HG03354 (cell line): ENCODE measurements around the gene AANAT.
"Not testable (repeated sequence)": the region's sequence is repeated elsewhere in the genome, so short reads cannot be mapped to it uniquely, and the experiment has no call there.

Experiments
- ATAC-seq: cut with Tn5 transposase; IDR thresholded peaks from one replicate; pipeline ENCODE4 v1.9.1; 2021; ENCODE audit warnings: mild to moderate bottlenecking; ENCODE audit not compliant: unreplicated experiment, poor library complexity, severe bottlenecking

The AANAT gene

DNA sequence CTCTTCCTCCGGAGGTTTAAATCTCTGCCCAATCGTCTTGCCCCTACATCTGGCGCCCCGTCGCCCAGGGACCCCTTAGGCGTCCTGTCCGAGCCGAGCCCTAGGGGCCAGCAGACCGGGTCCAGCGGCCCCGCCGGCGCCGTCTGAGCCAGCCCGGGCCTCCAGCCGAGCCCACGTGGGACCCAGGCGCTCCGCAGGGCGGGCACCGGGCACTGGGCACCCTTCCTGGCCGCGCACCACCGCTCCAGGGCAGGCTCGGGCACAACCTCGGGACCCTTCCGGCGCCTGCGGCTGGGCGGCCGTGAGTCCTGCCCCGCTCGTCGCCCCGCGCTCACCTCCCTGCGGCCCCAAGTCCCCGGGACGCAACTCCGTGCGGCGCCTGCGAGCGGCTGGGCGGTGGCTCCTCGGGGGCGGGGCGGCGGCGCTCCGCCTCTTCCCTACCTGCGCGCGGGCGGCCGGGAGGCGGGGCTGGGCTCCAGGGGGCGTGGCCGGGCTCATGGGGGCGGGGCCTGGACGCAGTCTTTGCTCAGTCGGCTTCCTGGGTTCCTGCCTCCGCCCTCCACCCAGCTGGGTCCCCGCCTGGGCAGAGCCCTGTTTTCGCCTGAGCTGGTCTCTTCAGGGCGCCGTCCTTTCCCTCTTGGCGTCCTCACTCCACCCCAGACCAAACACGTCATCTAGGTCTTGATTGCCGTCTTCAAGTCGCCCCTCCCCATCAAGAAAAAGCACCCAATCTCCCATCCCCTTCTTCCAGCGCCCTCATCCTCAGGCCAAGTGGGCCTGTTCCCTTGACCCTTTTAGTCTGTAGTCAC, 33.8 kb downstream of the AANAT start, which contains the start of gene RHBDF2:
Gene RHBDF2, minus strand, starts transcription at position 406 of the 809 bp plus-strand sequence. CDS start 19,899 bp downstream, outside the sequence.
- ATAC-seq: peak; percentile 71

DNA sequence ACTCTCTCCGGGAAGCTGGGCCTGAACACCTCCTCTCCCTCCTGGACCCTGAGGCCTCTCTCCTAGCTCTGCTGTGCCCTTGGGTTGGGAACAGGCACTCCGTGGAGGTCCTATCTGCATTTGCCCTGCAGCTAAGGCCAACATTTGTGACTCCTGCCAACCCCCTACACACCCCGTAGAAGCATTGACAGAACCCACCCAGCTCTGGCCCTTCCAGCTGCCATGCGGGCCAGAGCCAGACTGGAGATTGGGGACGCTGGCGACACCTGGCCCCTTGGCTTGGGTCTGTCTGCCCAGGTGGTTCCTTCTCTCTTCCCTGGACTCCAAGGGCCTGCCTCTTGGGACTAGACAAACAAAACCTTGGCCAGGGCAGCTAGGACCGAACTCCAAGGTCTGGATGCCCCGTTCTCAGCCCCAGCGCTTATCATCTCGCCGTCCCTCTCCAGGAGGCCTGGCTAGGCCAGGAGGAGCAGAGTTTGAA, 34.5 kb downstream of the AANAT start:
- ATAC-seq: no peak

DNA sequence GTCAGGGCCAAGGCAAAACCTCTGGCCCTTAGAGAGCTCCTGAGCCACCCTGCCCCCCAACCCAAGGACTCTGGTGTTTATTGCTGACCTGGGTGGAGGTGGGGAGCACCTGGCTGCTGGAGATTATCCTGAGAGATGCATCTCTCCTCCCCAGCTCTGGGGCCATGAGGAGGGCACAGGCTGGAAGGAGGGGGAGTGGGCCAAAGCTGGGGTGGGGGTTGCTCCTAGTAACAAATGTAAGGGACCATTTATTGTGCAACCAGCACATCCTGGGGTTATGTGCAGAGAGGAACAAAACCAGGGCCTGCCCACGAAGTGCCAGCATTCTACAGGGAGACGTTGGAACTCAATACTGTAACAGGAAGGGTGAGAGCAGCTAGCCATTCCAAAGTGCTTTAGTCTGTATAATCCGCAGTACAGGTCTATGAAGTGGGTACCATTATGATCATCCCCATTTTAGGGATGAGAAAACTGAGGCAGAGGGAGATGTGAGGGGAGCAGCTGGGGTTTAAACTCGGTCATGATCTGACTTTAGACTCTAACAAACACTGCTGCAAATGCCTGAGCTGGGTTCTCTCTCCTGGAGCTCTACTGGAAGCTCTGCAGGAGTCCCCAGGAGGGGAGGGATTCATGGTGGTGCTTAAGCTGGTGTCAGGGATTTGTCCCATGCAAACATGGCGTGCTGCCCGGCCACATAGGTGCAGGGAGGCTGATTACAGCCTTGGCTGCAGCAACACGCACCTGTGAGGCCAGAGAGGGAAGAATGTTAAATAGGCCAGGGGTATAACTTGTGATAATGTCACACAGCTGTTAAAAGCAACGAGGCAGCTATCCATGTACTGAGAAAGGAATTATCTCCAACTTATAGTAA, 35.2 kb downstream of the AANAT start:
- ATAC-seq: no peak

DNA sequence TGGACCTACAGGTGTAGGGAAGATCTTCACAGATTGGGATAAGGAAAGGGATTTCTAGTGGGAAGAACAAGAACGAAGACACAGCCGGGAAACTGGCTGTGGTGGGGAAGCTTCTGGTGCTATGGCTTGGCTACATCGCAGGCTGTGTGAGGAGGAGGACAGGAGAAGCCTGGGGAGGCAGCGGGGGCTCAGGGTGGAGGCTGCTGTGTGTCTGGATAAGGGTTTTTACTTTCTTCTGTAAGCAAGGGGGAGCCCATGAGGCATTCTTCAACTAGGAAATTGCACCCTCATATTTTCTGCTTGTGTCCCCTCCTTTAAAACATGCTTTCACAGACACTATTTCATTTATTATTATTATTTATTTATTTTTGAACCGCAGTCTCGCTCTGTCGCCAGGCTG, 36.7 kb downstream of the AANAT start:
- no peak for ATAC-seq

DNA sequence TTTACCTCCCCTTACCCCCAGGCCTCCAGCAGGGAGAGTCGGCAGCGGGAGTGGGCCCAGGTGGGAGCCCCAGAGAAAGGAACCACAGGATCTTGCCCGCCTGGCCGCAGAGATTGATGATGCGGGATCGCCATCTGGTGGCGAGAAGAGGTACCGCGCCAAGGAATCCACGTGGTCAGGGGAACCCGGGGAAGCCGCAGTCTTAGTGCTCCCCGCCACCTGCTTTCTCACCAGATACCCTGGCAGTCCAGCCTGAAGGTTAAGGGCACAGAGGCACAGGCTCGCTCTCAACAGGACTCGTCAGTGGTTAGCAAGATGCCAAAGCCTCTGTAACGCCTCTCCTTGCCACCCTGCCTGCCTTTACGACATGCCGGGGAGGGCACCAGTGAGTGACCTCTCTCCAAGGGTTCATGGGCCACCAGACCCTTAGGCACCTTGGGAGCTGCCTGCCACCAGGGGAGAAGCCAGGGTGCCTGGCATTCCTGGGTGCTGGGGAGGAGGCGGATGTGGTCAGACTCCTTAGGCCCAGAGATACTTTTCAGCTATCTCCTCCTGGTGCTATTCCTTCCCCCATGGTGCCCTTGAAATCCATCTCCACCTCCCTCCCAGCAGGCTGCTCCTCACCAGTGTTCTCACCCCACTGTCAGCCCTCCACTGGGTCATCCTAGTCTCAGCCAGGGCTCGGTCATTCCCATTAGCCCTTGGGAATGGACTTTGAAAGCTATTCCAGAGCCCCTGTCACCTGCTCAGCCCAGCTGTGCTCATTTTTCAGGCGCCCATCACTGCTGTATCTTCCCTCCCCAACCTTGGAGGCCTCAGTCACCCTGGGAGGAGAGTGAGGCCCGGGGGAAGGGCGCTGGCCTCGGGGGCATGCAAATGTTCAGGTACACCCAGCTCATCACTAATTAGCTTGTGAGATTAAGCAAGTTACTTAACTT, 39.3 kb downstream of the AANAT start:
- ATAC-seq: no peak

DNA sequence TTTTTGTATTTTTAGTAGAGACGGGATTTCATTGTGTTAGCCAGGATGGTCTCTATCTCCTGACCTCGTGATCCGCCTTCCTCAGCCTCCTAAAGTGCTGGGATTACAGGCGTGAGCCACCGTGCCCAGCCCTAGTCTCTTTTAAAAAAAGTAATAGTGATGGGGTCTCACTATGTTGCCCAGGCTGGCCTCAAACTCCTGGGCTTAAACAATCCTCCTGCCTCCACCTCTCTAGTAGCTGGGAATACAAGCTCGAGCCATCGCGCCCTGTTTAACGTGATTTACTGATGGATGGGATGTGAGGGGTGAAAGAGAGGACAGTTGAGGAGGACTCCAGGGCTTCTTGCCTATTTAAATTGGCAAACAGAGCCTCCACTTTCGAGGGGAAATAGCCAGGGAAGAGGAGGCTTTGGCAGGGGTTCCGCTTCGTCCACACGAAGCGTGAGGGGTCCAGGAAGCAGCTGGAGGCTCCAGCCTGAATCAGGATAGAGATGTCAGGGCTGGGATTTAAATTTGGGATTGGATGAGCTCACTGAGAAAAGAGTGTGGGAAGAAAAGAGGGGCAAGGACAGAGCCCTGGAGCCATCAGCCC, 41.2 kb downstream of the AANAT start:
- not testable (repeated sequence) for ATAC-seq

DNA sequence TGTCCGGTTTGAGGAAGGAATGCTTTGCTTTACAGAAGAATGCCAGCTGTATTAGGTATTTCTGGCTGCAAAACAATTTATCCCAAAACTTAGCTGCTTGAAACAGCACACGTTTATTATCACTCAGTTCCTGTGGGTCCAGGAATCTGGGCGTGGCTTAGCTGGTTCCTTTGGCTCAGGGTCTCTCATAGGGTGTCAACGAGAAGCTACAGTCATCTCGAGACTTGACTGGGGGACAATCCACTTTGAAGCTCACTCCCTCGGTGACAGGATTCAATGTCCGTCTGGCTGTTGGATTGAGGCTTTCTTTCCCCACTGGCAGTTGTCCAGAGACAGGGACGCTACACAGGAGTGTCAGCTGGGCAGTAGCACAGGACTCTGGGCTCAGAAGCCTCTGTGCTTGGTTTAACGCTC, 43.4 kb downstream of the AANAT start:
- ATAC-seq: no peak

DNA sequence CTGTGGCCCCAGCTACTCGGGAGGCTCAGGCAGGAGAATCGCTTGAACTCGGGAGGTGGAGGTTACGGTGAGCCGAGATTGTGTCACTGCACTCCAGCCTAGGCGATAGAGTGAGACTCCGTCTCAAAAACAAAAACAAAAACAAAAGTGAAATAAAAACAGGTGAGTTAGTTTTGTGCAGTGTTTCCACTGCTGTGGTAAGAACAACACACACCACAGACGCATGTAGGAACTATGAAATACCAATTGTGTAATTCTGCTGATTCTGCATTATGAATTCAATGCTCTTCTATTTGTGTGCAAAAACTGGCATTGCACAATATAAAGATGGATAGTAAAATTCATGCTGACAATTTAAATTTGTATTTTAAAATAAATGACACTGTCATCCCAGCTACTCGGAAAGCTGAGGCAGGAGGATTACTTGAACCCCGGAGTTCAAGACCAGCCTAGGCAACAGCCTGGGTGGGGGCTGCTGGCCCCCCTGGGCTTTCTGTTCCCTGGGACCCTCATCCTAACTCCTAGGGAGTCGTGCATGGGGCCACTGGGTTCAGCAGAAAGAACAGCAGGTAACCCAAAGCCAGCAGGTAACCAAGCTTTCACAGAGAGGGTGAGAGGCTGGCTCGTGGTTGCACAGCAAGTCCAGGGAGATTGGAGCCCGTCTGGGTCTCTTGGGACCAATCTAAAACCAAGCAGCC, 44.4 kb downstream of the AANAT start:
- no peak for ATAC-seq

DNA sequence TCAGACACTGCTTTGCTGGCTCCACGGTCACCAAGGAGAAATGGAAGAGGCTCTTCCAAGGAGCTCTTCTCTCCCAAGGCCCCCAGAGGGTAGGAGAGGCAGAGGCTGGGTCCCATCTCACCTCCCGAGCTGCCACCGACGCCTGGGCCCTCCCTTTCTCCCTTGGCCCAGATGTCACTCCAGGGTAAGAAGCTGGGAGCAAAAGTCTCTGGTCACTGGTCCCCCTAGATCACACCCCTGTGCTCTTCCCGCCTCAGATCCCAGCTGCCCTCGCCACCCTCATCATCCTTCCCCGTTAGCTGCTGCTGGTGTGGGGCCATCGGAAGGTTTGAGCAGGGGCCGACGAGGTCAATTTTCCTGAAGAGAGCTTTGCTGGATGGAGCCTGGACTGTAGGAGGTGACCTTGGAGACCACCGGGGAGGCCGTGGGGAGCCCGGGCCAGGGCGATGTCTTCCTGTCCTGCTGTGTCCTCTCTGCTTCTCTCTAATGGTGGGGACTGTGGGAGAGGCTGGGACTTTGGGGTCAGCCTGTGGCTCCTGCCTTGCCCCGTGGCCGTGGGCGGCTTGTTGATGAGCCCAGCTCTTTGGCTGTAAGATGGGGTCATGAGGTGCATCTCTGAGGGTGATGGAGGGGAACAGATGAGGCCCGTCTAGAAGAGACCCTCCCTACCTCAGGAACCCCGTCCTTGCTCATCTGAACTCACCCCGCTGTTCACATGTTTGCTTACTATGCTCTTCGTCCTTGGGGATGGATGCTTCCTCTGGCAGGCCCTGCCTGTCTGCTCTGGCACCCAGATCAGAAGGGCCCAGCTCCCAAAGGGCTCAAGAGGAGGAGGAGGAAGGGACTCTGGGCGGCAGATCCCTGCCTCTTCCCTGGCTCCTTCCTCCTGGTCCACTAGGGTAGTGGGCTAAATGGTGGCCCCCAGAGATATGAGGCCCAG, 45.2 kb downstream of the AANAT start:
- ATAC-seq: no peak

DNA sequence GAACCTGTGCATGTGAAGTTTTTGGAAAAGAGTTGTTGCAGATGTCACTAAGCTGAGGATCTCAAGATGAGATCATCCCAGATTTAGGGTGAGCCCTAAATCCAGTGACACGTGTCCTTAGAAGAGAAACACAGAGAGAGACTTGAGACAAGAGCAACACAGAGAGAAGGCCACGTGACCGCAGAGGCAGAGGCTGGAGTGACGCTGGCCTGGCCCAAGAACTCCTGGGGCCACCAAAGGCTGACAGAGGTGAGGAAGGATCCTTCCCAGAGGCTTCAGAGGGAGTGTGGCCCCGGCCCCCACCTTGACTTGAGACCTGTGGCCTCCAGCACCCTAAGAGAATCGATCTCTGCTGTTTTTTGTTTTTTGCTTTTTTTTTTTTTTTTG, 45.9 kb downstream of the AANAT start:
- no peak for ATAC-seq

DNA sequence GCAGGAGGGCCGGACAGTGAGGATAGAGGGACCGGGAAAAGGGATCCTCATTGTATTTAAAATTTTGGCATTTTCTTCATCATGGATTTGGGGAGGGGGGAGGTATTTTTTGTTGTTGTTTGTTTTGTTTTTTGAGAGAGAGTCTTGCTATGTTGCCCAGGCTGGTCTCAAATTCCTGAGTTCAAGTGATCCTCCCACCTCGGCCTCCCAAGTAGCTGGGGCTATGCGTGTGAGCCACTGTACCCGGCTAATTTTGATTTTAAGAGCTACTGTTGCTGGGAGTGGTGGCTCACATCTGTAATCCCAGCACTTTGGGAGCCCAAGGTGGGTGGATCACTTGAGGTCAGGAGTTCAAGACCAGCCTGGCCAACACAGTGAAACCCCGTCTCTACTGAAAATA, 47.0 kb downstream of the AANAT start:
- ATAC-seq: not testable (repeated sequence)

DNA sequence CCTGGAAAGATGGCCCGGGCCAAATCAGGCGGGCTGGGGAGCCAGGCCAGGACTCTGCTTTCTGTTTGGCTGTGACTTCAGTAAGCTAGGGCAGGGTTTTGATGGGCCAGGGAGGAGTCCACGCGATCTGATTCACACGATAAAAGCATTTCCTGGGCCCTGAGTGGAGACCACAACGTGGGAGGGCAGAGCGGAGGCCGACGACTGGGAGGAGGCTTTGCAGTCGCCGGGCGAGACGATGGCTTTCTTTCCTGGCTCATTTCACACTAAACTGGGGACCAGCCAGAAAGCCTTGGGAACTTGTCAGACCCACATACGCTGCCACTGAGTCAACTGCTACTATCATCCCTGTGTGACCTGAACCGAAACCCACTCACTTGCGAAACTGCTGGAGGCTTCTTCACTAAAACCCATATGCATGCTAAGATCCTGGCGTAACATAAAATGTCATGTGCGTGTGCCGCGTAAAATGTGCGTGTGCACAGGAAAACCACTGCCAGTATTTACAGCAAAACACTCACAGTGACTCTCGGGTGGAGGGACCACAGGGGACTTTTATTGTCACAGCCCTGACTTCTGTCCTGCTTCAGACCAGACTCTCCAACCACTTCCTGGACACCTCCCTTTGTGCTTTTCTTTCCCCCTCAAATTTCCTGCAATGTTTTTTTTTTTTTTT, 48.0 kb downstream of the AANAT start:
- peak; percentile 71 for ATAC-seq

DNA sequence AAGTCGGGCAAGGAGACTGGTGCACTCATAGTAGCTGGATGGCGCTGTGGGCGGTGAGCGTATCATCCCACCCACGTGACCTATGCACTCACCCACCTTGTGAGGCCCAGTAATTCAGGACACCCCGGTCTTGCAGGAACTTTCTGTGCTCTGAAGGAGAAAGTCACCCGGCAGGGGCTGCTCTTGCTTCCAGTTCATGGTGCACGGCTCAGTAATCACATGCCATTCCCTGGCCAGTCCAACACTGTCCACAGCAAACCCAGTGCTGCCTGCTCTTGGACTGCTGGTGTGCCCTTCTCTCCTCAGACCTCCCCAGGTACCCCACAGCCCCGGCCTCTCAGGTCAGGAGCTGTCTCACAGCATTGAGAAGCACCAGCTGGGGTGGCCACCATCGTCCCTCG, 50.2 kb downstream of the AANAT start:
- ATAC-seq: no peak

DNA sequence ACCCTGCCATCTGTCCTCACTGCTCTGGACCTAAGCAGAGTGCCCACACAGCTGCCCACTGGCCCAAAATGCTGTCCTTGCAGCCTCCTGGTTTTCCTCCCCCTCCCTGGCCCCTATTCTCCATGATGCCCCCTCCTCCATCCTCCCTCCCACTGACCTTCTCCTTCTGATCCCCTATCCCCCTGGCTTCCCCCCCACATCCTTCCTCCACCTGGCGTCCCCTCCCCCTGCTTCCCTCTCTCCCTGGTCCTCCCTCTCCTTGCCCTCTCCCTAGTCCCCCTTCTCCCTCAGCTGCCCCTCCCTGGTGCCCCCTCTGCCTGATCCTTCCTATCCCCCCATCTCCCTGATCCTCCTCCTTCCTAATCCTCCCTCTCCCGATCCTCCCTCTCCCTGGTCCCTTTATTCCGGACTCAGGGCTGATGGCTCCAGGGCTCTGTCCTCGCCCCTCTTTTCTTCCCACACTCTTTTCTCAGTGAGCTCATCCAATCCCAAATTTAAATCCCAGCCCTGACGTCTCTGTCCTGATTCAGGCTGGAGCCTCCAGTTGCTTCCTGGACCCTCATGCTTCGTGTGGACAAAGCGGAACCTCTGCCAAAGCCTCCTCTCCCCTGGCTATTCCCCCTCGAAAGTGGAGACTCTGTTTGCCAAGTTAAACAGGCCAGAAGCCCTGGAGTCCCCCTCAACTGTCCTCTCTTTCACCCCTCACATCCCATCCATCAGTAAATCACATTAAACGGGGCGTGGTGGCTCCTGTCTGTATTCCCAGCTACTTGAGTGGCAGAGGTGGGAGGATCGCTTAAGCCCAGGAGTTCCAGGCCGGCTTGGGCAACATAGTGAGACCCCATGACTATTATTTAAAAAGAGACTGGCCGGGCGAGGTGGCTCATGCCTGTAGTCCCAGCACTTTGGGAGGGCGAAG, 51.9 kb downstream of the AANAT start:
- ATAC-seq: no peak
